Measurements from ENCODE around the gene FAN1.

DNA sequence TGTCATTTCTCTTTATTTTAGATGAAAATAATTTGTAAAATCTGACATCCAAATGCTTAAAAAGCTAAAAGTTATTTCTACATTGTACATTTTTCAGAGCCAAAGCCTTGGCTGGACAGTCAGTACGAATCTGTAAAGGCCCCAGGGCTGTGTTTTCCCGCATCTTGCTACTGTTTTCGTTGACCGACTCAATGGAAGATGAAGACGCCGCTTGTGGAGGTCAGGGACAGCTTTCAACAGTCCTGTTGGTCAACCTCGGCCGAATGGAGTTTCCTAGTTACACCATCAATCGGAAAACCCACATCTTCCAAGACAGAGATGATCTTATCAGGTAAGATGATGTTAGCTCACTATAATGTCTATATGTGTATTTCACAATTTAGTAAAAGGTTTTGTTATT, 10.0 kb downstream of the FAN1 start:
- TF ChIP-seq YY1 (IDR thresholded peaks at IDR 0.05; ENCODE audit: insufficient read depth, insufficient read length) (no peak), SUZ12 (IDR thresholded peaks at IDR 0.05; ENCODE audit: extremely low read depth, insufficient read depth, insufficient read length) (no peak)
